ENCODE measurements around the gene PADI1. TPM values are rescaled to one million over a fixed set of nuclear protein-coding genes. Genes with fewer than 3 reads are reported as not detected.

PADI1 gene
- polyA plus RNA-seq, 1 of the 3 experiments (the other 2 are of a cell fraction): 0.26 TPM

- H3K27ac ChIP-seq (ENCODE audit: low read depth in 2 of 2, low read length in 1 of 2): no peak overlapping the region
- CTCF ChIA-PET: interaction anchor here (1.1 to 1.8 kb wide), 3 partner anchors 15 to 75 kb away, joined by 3 to 6 read pairs (median 3); no protein-coding TSS in a partner anchor
Measured at GRCh38 chr1:17201201-17202021, 3.5 kb upstream of the PADI1 start.

More at GRCh38 chr1:17201201-17202021, 3.5 kb upstream of the PADI1 start:
- Histone ChIP-seq H3K9me2 (no peaks in the 10 kb centered on the region), H3K4me3 (ENCODE audit: low read depth in 2 of 2, low read length in 1 of 2) (no peak overlapping the region), H3K4me2 (no peak overlapping the region), H3K79me2 (ENCODE audit: insufficient read depth) (no peaks in the 10 kb centered on the region), H2AFZ (ENCODE audit: low read depth) (no peak overlapping the region), H3K9ac (no peak overlapping the region), H3K4me1 (ENCODE audit: control insufficient read depth in 1 of 2, insufficient read depth in 2 of 2, low read depth in 1 of 2, low read length in 1 of 2) (no peaks in the 10 kb centered on the region; a peak in 1 of 4 replicates), H3F3A (replicated peaks; ENCODE audit: insufficient read depth) (no peaks in the 10 kb centered on the region), H3K27me3 (ENCODE audit: insufficient read depth) (no peaks in the 10 kb centered on the region), H4K20me1 (ENCODE audit: insufficient read depth) (no peaks in the 10 kb centered on the region), H3K9me3 (no peaks in the 10 kb centered on the region), H3K36me3 (replicated peaks in 1 of 2; ENCODE audit: control insufficient read depth in 1 of 2, insufficient read depth in 2 of 2, low read length in 1 of 2) (no peaks in the 10 kb centered on the region)
- TF ChIP-seq ZBTB33 (IDR thresholded peaks at IDR 0.05; ENCODE audit: borderline replicate concordance, low read depth): no peak
- no peak for TF ChIP-seq FOSL2 (IDR thresholded peaks at IDR 0.05; ENCODE audit: borderline replicate concordance, low read depth)
- TF ChIP-seq FOXJ3 (CRISPR knock-in tag; IDR thresholded peaks at IDR 0.05): no peak
- no peak for TF ChIP-seq USF2 (IDR thresholded peaks at IDR 0.05; ENCODE audit: borderline replicate concordance, low read depth, low read length)
- no peak for TF ChIP-seq REST (IDR thresholded peaks at IDR 0.05; ENCODE audit: low read depth, low read length)
- no peak for TF ChIP-seq RAD21 (IDR thresholded peaks at IDR 0.05; ENCODE audit: low read length)
- no peak for TF ChIP-seq EP300 (IDR thresholded peaks at IDR 0.05; ENCODE audit: borderline replicate concordance in 1 of 2, low read depth in 1 of 2, low read length in 1 of 2)
- no peak for TF ChIP-seq MXI1 (IDR thresholded peaks at IDR 0.05; ENCODE audit: low read depth, low read length)
- TF ChIP-seq GABPA (IDR thresholded peaks at IDR 0.05; ENCODE audit: low read depth): no peak
- no peak for TF ChIP-seq RFX5 (IDR thresholded peaks at IDR 0.05; ENCODE audit: low read length)
- no peak for TF ChIP-seq MAX (IDR thresholded peaks at IDR 0.05; ENCODE audit: low read depth)
- no peak for TF ChIP-seq YY1 (IDR thresholded peaks at IDR 0.05; ENCODE audit: low read depth)
- TF ChIP-seq FOXM1 (IDR thresholded peaks at IDR 0.05; ENCODE audit: low read depth): no peak
- TF ChIP-seq JUND (IDR thresholded peaks at IDR 0.05): no peak
- 72% methylated on average over 9 of the region's 9 CpGs for WGBS (ENCODE audit: low lambda C conversion rate)
- no peak for DNase-seq
- POLR2A ChIA-PET: no interaction called here

All from SK-N-SH (cell line).